Kidney epithelial cell (primary cell): ENCODE results near the gene PAK2. TPM values are rescaled to one million over a fixed set of nuclear protein-coding genes. Genes with fewer than 3 reads are reported as not detected.

Experiments
- DNase-seq: peaks from one replicate; pipeline ENCODE4 v3.0.0-alpha.2; 2010; ENCODE audit warnings: low read depth
- H3K27me3 ChIP-seq: 2 replicates; pipeline ENCODE4 v1.6.0; 2011; ENCODE audit warnings: low read length; ENCODE audit not compliant: control insufficient read depth, insufficient read depth
- H3K36me3 ChIP-seq: 2 replicates; pipeline ENCODE4 v1.5.1; 2011; ENCODE audit warnings: low read length; ENCODE audit not compliant: control insufficient read depth, insufficient read depth
- H3K4me3 ChIP-seq: 2 replicates; pipeline ENCODE4 v1.5.1; 2011; ENCODE audit warnings: low read depth, mild to moderate bottlenecking, control low read depth, low read length
- CTCF ChIP-seq: IDR thresholded peaks from 2 replicates; pipeline ENCODE4 v1.5.1; 2011; ENCODE audit warnings: mild to moderate bottlenecking, moderate library complexity, low read length, control low read depth, inconsistent platforms; ENCODE audit not compliant: insufficient read depth, poor library complexity, severe bottlenecking
- total RNA-seq: library from RNA; depleted of rRNA; stranded (reverse); fragments of >200 nt; gene quantifications from 2 replicates; pipeline ENCODE4 v1.2.3, GENCODE V29; 2015

The PAK2 gene
- total RNA-seq, 1 donor from 2014 or later, result 50.6 TPM

- Histone ChIP-seq H3K27me3 (no peaks in the 10 kb centered on the region), H3K4me3 (no peak overlapping the region), H3K36me3 (no peaks in the 10 kb centered on the region)
- TF ChIP-seq CTCF, result no peak
- no peak for DNase-seq
These were observed 18.5 kb downstream of the PAK2 start for GRCh38 chr3:196757876-196758739.

- Histone ChIP-seq H3K4me3 (no peak overlapping the region), H3K27me3 (no peaks in the 10 kb centered on the region), H3K36me3 (no peaks in the 10 kb centered on the region)
- DNase-seq, result no peak
- TF ChIP-seq CTCF, result no peak
These were observed 23.5 kb downstream of the PAK2 start for GRCh38 chr3:196763179-196763578.

- no peak for TF ChIP-seq CTCF
- Histone ChIP-seq H3K36me3 (peaks cover 2% of the 10 kb centered on the region), H3K4me3 (no peak overlapping the region), H3K27me3 (no peaks in the 10 kb centered on the region)
- DNase-seq, result no peak
These were observed 25.8 kb downstream of the PAK2 start for GRCh38 chr3:196765454-196765853.

- no peak for DNase-seq
- TF ChIP-seq CTCF, result no peak
- peaks cover 2% of the 10 kb centered on the region for H3K36me3 ChIP-seq
- no peaks in the 10 kb centered on the region for H3K27me3 ChIP-seq
- no peak overlapping the region for H3K4me3 ChIP-seq
These were observed 31.4 kb downstream of the PAK2 start for GRCh38 chr3:196771067-196771466.

GRCh38 chr3:196772102-196772501 is 32.4 kb downstream of the PAK2 start:
- peaks cover 2% of the 10 kb centered on the region for H3K36me3 ChIP-seq
- no peak for TF ChIP-seq CTCF
- no peaks in the 10 kb centered on the region for H3K27me3 ChIP-seq
- H3K4me3 ChIP-seq, result no peak overlapping the region
- no peak for DNase-seq

GRCh38 chr3:196772897-196773296 is 33.2 kb downstream of the PAK2 start:
- Histone ChIP-seq H3K4me3 (no peak overlapping the region), H3K36me3 (peaks cover 2% of the 10 kb centered on the region), H3K27me3 (no peaks in the 10 kb centered on the region)
- no peak for TF ChIP-seq CTCF
- DNase-seq, result no peak
